HFF-Myc (cell line): Measurements from ENCODE around the gene IAH1.

Experiments
- DNase-seq: peaks from one replicate; pipeline ENCODE4 v3.0.0-alpha.2; 2011; ENCODE audit warnings: low read depth; ENCODE audit errors: extremely low read depth
- H3K4me3 ChIP-seq: replicated peaks from 2 replicates; pipeline ENCODE4 v1.5.1; 2011; ENCODE audit warnings: low read depth, mild to moderate bottlenecking, control low read depth, low read length
- TF ChIP-seq, protein P1 (sequence below): IDR thresholded peaks from 2 replicates; pipeline ENCODE4 v1.5.1; 2012; ENCODE audit warnings: mild to moderate bottlenecking, low read depth, low read length, control low read depth; ENCODE audit errors: missing control alignments

Gene IAH1

DNA sequence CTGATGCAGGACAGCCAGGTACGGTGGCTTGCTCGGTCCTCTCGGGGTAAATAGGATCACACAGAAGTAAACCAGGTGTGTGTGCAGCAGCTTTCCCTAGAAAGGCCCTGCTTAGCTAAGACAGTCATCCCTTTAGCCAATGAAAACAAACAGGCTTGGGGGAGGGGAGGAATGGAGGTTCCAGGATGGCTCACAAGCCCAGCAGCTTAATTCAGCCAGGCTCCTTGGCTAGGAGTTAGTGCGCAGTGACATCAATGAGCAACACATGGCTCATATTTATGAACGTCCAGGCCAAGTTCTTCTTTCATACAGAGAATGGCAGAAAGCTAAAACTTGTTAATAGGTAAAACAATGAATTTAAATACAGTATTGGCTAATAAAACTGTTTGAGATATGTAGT is 10.2 kb downstream of the IAH1 start:
- no peak for DNase-seq
- TF ChIP-seq, protein P1, sequence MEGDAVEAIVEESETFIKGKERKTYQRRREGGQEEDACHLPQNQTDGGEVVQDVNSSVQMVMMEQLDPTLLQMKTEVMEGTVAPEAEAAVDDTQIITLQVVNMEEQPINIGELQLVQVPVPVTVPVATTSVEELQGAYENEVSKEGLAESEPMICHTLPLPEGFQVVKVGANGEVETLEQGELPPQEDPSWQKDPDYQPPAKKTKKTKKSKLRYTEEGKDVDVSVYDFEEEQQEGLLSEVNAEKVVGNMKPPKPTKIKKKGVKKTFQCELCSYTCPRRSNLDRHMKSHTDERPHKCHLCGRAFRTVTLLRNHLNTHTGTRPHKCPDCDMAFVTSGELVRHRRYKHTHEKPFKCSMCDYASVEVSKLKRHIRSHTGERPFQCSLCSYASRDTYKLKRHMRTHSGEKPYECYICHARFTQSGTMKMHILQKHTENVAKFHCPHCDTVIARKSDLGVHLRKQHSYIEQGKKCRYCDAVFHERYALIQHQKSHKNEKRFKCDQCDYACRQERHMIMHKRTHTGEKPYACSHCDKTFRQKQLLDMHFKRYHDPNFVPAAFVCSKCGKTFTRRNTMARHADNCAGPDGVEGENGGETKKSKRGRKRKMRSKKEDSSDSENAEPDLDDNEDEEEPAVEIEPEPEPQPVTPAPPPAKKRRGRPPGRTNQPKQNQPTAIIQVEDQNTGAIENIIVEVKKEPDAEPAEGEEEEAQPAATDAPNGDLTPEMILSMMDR = no peak
- H3K4me3 ChIP-seq = no peak overlapping the region

DNA sequence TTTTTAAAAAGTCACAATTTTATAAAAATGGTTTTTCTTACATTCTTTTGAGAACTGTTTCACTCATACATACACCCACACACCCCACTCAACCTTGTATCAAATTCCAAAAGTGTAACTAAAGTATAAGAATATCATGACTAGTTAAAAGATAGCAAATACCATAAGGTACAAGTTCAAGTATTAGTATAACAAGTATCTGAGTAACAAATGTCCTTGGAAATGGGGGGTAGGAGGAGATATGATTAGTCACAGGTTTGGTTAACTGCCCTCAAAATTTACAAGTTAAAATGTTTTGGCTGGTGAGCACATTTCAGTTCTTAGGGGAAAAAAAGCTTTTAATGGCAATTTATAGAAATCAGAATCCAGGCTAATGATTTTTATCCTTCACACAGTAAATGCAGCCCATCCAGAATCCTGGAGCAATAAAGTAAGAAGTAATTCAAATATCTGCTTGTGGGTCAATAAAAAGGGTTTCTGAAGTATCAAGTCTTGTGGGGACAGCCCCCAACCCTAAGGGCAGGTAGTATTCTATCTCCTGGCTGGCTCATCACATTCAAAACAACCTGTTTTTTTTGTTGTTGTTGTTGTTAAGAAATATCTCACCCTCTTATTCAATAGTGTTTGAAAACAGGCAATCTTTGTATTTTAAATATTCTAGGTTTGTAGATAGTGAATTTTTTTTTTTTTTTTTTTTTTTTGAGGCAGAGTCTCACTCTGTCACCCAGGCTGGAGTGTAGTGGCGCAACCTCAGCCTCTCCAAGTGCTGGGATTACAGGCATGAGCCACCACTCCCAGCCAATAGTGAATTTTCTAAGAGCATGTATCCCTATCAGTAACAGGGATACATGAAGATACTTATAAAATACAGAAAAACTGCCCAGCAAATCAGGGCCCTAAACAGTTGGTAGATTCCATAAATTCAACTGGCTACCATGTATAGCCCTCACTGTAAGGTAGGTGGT is 14.5 kb downstream of the IAH1 start:
- no peak overlapping the region for H3K4me3 ChIP-seq

DNA sequence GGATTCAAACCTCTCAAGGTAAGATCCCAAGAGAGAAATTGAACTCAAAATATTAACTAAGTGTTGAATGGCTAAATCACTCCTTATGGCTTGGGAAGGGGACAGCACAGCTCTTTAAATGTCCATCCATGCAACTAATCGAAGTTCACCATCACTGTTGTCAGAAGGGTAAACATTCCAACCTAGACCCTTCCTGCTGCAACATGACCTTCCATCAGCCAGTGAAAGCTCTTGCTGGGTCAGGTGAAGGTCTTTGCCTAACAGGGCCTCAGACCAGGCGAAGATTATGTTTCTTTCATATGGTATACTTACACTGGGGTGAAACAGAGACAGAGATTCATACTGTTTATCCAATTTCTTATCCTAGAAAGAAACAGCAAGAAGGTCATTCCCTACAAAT is 16.4 kb downstream of the IAH1 start:
- TF ChIP-seq, protein P1 = no peak
- H3K4me3 ChIP-seq = no peak overlapping the region
- DNase-seq = no peak

More for the DNA sequence above, 14.5 kb downstream of the IAH1 start:
- no peak for DNase-seq
- TF ChIP-seq, protein P1 = no peak

DNA sequence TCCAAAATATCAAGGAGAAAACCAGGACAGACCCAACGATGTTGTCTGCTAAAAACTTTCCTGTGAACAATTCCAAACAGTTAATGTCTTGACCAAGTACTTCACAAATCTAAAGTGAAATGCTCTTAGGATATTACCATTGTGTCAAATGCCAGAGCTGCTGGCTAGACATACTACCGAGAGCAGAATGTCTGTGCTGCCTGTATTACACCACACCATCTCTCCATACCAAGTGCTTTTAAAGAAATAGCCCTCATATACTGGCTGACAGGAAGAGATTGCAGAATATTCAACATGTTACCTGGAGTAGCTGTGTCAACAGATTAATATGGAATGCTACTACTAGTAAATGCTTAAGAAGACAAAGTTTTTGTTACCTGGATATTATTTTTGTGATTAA is 18.6 kb downstream of the IAH1 start:
- H3K4me3 ChIP-seq = no peak overlapping the region
- no peak for DNase-seq
- TF ChIP-seq, protein P1 = no peak

DNA sequence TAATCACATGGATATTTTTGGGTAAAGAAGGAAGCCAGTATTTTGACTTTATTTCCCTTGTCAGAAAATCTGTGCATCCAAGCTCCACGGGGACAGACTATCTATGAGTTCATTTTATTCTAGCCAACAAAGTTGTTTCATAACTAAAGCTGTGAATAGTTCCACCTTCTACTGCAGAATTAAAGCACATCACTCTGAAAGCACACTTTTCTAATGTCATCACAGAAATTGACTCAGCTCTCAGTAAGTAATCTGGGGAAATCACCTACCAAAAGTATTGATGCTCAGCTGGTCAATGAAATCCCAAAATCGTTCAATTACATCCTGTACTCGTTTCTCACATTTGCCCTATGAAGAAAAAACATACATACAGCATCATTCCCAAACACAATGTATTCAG is 19.1 kb downstream of the IAH1 start:
- no peak overlapping the region for H3K4me3 ChIP-seq
- DNase-seq = no peak
- TF ChIP-seq, protein P1 = no peak

DNA sequence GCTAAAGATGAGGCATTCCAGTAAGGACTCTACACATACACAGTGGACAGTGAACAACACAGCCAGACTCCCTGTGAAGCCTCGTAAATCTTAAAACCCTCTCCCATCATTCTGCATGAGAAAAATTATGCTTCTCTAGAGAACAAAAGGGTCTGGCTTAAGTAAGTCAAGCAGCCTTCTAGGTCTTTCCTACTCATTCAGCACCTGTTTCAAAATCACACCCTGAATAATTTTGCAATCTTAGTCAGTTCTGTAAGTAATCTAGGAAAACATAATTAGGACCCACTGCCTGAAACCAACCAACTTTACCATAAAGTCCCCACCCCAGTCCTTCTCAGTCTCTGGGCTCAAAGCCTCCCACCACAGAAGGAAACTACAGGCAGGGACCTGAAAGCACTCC is 19.7 kb downstream of the IAH1 start:
- no peak overlapping the region for H3K4me3 ChIP-seq
- no peak for DNase-seq
- TF ChIP-seq, protein P1 = no peak
